ENCODE measurements around the gene NTRK2.

DNA sequence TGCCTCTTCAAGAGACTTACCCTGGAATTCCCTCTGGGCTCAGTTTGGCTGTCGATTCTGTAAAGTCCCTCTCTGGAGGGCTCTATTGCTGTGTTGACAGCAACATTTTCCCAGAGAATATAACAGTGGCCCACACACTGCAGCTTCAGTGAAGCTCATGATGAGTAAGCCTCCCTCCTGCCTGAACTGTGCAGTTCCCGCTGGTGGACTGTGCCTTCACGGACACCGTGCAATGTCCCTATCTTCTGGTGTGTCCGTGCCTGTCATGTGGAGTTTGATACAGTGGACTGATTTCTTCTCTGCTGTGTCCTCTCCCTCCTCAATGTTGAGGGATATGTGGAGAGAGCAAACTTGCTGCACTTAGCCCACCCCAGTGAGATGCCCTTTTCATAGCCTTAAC is 109.0 kb downstream of the NTRK2 start:
- TF ChIP-seq, protein P1, sequence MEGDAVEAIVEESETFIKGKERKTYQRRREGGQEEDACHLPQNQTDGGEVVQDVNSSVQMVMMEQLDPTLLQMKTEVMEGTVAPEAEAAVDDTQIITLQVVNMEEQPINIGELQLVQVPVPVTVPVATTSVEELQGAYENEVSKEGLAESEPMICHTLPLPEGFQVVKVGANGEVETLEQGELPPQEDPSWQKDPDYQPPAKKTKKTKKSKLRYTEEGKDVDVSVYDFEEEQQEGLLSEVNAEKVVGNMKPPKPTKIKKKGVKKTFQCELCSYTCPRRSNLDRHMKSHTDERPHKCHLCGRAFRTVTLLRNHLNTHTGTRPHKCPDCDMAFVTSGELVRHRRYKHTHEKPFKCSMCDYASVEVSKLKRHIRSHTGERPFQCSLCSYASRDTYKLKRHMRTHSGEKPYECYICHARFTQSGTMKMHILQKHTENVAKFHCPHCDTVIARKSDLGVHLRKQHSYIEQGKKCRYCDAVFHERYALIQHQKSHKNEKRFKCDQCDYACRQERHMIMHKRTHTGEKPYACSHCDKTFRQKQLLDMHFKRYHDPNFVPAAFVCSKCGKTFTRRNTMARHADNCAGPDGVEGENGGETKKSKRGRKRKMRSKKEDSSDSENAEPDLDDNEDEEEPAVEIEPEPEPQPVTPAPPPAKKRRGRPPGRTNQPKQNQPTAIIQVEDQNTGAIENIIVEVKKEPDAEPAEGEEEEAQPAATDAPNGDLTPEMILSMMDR (optimal IDR thresholded peaks at IDR 0.05 in 1 of 3, IDR thresholded peaks at IDR 0.05 in 1 of 3, conservative IDR thresholded peaks at IDR 0.05 in 1 of 3; ENCODE audit: extremely low read depth in 1 of 3, insufficient read depth in 2 of 3, low read length in 3 of 3) = no peak
- no peak for TF ChIP-seq EZH2 (IDR thresholded peaks at IDR 0.05; ENCODE audit: low read length)
